HepG2 (cell line): Measurements from ENCODE around the gene EVA1A. TPM values are rescaled to one million over a fixed set of nuclear protein-coding genes. Genes with fewer than 3 reads are reported as not detected.

Experiments
- AHDC1 ChIP-seq: sonication (generic); formaldehyde crosslinking; IDR thresholded peaks from 2 replicates; pipeline ENCODE4 v1.5.1; 2020; ENCODE audit warnings: mild to moderate bottlenecking, missing genetic modification reagents, borderline replicate concordance
- AHR ChIP-seq: IDR thresholded peaks from 2 replicates; pipeline ENCODE4 v1.6.1; 2018; ENCODE audit warnings: missing genetic modification reagents, missing compliant biosample characterization
- CREB3 ChIP-seq: sonication (generic); formaldehyde crosslinking; IDR thresholded peaks from 2 replicates; pipeline ENCODE4 v1.5.0; 2020; ENCODE audit warnings: missing genetic modification reagents
- DZIP1 ChIP-seq: sonication (generic); formaldehyde crosslinking; IDR thresholded peaks from 2 replicates; pipeline ENCODE4 v1.5.0; 2020; ENCODE audit warnings: mild to moderate bottlenecking, missing genetic modification reagents
- GATAD1 ChIP-seq: IDR thresholded peaks from 2 replicates; pipeline ENCODE4 v1.6.1; 2016; ENCODE audit warnings: missing genetic modification reagents, missing compliant biosample characterization
- PHF20 ChIP-seq: sonication (generic); formaldehyde crosslinking; IDR thresholded peaks from 2 replicates; pipeline ENCODE4 v1.5.0; 2020; ENCODE audit warnings: mild to moderate bottlenecking, missing genetic modification reagents
- SATB2 ChIP-seq: sonication (generic); formaldehyde crosslinking; IDR thresholded peaks from 2 replicates; pipeline ENCODE4 v1.5.0; 2020; ENCODE audit warnings: missing genetic modification reagents
- SOX5 ChIP-seq: IDR thresholded peaks from 2 replicates; pipeline ENCODE4 v1.6.1; 2016; ENCODE audit warnings: borderline replicate concordance
- TARDBP ChIP-seq: sonication (generic); formaldehyde crosslinking; IDR thresholded peaks from 2 replicates; pipeline ENCODE4 v1.8.0; 2022; ENCODE audit warnings: mild to moderate bottlenecking, missing genetic modification reagents
- TIGD3 ChIP-seq: sonication (generic); formaldehyde crosslinking; IDR thresholded peaks from 2 replicates; pipeline ENCODE4 v1.5.1; 2020; ENCODE audit warnings: mild to moderate bottlenecking, missing genetic modification reagents, borderline replicate concordance
- U2AF2 ChIP-seq: fragments of 200-400 bp; formaldehyde crosslinking; IDR thresholded peaks from 2 replicates; pipeline ENCODE4 v1.6.1; 2017; ENCODE audit warnings: low read depth, mild to moderate bottlenecking, low read length
- ZNF160 ChIP-seq: sonication (generic); formaldehyde crosslinking; IDR thresholded peaks from 2 replicates; pipeline ENCODE4 v1.8.0; 2022; ENCODE audit warnings: mild to moderate bottlenecking, inconsistent platforms, missing genetic modification reagents
- ZNF546 ChIP-seq: sonication (generic); formaldehyde crosslinking; conservative IDR thresholded peaks from 2 replicates; pipeline ENCODE4 v1.8.1; 2023; ENCODE audit warnings: mild to moderate bottlenecking, missing genetic modification reagents
- ZNF580 ChIP-seq: IDR thresholded peaks from 2 replicates; pipeline ENCODE4 v1.6.1; 2016; ENCODE audit warnings: low read depth, borderline replicate concordance
- ZNF749 ChIP-seq: sonication (generic); formaldehyde crosslinking; IDR thresholded peaks from 2 replicates; pipeline ENCODE4 v1.8.0; 2022; ENCODE audit warnings: mild to moderate bottlenecking, missing genetic modification reagents, moderate library complexity, borderline replicate concordance
- ZSCAN29 ChIP-seq: sonication (generic); formaldehyde crosslinking; conservative IDR thresholded peaks from 2 replicates; pipeline ENCODE4 v1.4.0; 2020; ENCODE audit warnings: mild to moderate bottlenecking, missing genetic modification reagents
- ZZZ3 ChIP-seq: sonication (generic); formaldehyde crosslinking; IDR thresholded peaks from 2 replicates; pipeline ENCODE4 v1.4.0; 2020; ENCODE audit warnings: missing genetic modification reagents, mild to moderate bottlenecking, borderline replicate concordance
- polyA plus RNA-seq, 8 experiments: library from polyadenylated mRNA; depleted of rRNA in 3 of 8; stranded (reverse) in 7 of 8; unstranded in 1 of 8; fragments of >200 nt; fragmentation: Illumina TruSeq in 4 of 8; extraction: Trizol in 4 of 8; gene quantifications; 2 replicates each; pipeline versions ENCODE4 v1.2.1 to v1.2.3, GENCODE V29; 2011 to 2016; ENCODE audit warnings: low read depth in 4 of 8, missing spikeins in 1 of 8, mixed read lengths in 1 of 8; ENCODE audit not compliant: insufficient read depth in 1 of 8
- total RNA-seq, 5 experiments: library from RNA; depleted of rRNA; stranded (reverse); fragments of >200 nt; fragmentation: Illumina TruSeq; extraction: Trizol; gene quantifications; 2 replicates each; pipeline ENCODE4 v1.2.3, GENCODE V29; 2016; ENCODE audit warnings: low read depth in 1 of 5

Gene EVA1A
- total and polyA plus RNA-seq, 2 of the 13 experiments (the other 11 are each of a cell fraction or from before 2014, with no cell fraction given) = 57.5 to 57.8 TPM

- TF ChIP-seq TARDBP (CRISPR knock-in tag) = 0 out of 2 replicates have a peak, but pooled peaks have one; percentile 8
- TF ChIP-seq ZZZ3 (CRISPR knock-in tag) = no peak; the same call in 1 of the 2 replicates
- TF ChIP-seq ZNF749 = 0 out of 2 replicates have a peak, but pooled peaks have one; percentile 3
- peak; percentile 59 for TF ChIP-seq PHF20 (CRISPR knock-in tag)
- TF ChIP-seq ZNF580 (CRISPR knock-in tag) = peak; percentile 17; the same call in 1 of the 2 replicates
- TF ChIP-seq U2AF2 = no peak
- peak; percentile 87 for TF ChIP-seq ZNF546 (CRISPR knock-in tag)
- no peak for TF ChIP-seq ZNF160 (CRISPR knock-in tag)
- TF ChIP-seq ZSCAN29 (CRISPR knock-in tag) = 0 out of 2 replicates have a peak, but pooled peaks have one; percentile 65
- TF ChIP-seq SATB2 (CRISPR knock-in tag) = peak; percentile 5; the same call in 1 of the 2 replicates
- no peak for TF ChIP-seq CREB3
- 0 out of 2 replicates have a peak, but pooled peaks have one; percentile 53 for TF ChIP-seq GATAD1 (CRISPR knock-in tag)
- TF ChIP-seq TIGD3 (CRISPR knock-in tag) = no peak
- TF ChIP-seq SOX5 (CRISPR knock-in tag) = peak; percentile 30; the same call in 1 of the 2 replicates
- peak; percentile 22; the same call in 1 of the 2 replicates for TF ChIP-seq AHDC1 (CRISPR knock-in tag)
- TF ChIP-seq AHR (CRISPR knock-in tag) = peak; percentile 69; the same call in 1 of the 2 replicates
- TF ChIP-seq DZIP1 (CRISPR knock-in tag) = peak; percentile 64; the same call in 1 of the 2 replicates
These were observed at the start of gene EVA1A (continued) for GRCh38 chr2:75560768-75561565.
